ENCODE measurements around the gene ZC3H14. TPM values are rescaled to one million over a fixed set of nuclear protein-coding genes. Genes with fewer than 3 reads are reported as not detected.

The ZC3H14 gene
- total and polyA plus RNA-seq, 12 donors, result 26.5 to 91.6 (median 53.3) TPM

DNA sequence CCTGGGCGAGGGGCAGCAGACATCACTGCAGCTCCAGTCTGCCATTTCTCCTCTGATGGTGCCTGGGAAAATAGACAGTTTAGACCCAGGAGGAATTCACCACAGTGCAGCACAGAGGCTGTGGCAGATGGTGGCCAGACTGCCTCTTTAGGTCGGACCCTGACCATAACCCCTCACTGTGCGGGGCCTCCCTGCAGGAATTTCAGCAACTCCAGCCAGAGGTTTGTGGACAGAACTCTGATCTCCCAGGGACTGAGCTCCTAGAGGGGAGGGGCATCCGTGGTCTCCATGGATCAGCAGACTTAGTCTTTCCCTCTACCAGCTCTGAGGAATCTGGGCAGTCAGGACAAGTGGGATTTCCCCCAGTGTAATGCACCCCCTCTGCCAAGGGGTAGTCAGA lies 106.5 kb downstream of the ZC3H14 start:
- Histone ChIP-seq H3K4me3 (no peak overlapping the region), H3K9me3 (replicated peaks in 1 of 3) (no peaks in the 10 kb centered on the region), H3K36me3 (replicated peaks in 1 of 2) (no peaks in the 10 kb centered on the region), H3K27me3 (no peaks in the 10 kb centered on the region), H3K27ac (no peak overlapping the region), H3K4me1 (replicated peaks in 1 of 2) (peaks cover 5 to 7% of the 10 kb centered on the region in 2 donors)
- TF ChIP-seq POLR2A (IDR thresholded peaks at IDR 0.05), result no peak
- TF ChIP-seq, protein P1, sequence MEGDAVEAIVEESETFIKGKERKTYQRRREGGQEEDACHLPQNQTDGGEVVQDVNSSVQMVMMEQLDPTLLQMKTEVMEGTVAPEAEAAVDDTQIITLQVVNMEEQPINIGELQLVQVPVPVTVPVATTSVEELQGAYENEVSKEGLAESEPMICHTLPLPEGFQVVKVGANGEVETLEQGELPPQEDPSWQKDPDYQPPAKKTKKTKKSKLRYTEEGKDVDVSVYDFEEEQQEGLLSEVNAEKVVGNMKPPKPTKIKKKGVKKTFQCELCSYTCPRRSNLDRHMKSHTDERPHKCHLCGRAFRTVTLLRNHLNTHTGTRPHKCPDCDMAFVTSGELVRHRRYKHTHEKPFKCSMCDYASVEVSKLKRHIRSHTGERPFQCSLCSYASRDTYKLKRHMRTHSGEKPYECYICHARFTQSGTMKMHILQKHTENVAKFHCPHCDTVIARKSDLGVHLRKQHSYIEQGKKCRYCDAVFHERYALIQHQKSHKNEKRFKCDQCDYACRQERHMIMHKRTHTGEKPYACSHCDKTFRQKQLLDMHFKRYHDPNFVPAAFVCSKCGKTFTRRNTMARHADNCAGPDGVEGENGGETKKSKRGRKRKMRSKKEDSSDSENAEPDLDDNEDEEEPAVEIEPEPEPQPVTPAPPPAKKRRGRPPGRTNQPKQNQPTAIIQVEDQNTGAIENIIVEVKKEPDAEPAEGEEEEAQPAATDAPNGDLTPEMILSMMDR (IDR thresholded peaks at IDR 0.05), result no peak
- no peak for DNase-seq
- 67 to 88% (median 84%) methylated on average over 2 to 4 of the region's 4 CpGs; no CpG with 5 or more reads in 1 of the 4 donors for WGBS, 4 donors
- intact Hi-C loops (cut with DNase I), result loop anchor here in 1 of 2 donors (10.0 kb wide), 1 partner anchor 195 kb away; no protein-coding TSS in a partner anchor

Small RNAs within 50 kb of the gene (small RNA-seq; reads per million reads assigned to genes)
- gene RNU4-22P, result 0 reads per million in 2 donors

Other genes with a start within 250 kb of the ZC3H14 start
- gene KCNK10, start 239.8 kb upstream of the ZC3H14 start, total RNA-seq, result 1 to 10 TPM in 1 of 9 donors, under 1 TPM in 2, not detected in 6; 0.60 to 1.1 (median 0.69) TPM
- under 1 TPM in 2 of 3 donors, not detected in 1; 0.03 to 0.05 TPM for gene KCNK10, start 239.8 kb upstream of the ZC3H14 start, polyA plus RNA-seq
- gene SPATA7, start 177.4 kb upstream of the ZC3H14 start, total RNA-seq, result 10 to 100 TPM; 10.3 to 34.1 (median 15.1) TPM
- 10 to 100 TPM; 10.1 to 15.1 (median 14.9) TPM for gene SPATA7, start 177.4 kb upstream of the ZC3H14 start, polyA plus RNA-seq
- gene PTPN21, start 8.0 kb upstream of the ZC3H14 start, total RNA-seq, result 10 to 100 TPM in 7 of 9 donors, 1 to 10 TPM in 2; 8.4 to 21.3 (median 13.5) TPM
- 1 to 10 TPM; 3.7 to 9.1 (median 5.6) TPM for gene PTPN21, start 8.0 kb upstream of the ZC3H14 start, polyA plus RNA-seq
- gene EML5, start 229.9 kb downstream of the ZC3H14 start, total RNA-seq, result 10 to 100 TPM in 3 of 9 donors, 1 to 10 TPM in 6; 2.0 to 17.3 (median 8.3) TPM
- gene EML5, start 229.9 kb downstream of the ZC3H14 start, polyA plus RNA-seq, result 1 to 10 TPM; 1.8 to 6.0 (median 5.6) TPM

Data from adrenal gland (tissue), 12 donors.